ENCODE results near the gene UROS.

Gene UROS

DNA sequence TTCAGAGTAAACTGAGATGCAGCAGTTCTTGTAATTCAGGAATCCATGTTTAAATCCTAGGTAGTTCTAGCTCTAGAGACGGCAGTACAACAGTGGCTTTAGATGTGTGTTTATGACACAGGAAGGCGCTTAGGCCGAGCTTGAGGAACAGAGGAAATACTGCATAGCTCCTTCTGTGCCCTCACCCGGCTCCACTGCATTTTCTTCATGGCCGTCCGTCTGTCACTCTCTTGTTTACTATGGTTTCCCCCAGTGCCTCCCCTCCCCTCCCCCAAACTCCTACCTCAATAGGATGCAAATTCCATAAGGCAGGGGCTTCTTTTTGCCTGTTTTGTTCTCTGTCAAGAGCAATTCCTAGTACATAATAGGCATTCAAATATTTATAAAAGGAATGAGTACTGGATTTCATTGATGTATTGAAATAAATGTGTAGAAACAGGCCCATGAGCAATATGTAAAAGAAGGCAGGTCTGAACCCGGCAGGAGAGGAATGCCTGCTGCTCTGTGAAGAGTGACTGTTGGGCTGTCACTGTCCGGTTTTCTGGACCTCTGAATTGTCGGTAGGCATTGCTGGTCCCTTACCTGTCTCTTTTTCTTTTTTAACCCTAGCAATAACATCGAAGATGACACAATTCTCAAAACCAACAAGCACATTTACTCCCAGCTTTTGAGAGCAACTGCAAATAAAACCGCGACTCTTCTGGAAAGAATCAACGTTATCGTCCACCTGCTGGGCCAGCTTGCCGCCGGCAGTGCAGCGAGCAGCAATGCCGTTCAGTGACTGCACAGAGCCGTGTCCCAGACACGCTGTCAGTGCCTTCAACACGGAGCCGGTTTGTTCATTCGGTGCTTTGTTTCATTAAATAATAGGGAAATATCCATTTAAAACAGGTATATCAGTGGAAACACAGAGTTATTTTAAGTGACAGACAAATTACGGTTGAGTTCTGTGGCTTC, 60.1 kb downstream of the UROS start:
- DNase-seq (ENCODE audit: low spot score) = no peak

DNA sequence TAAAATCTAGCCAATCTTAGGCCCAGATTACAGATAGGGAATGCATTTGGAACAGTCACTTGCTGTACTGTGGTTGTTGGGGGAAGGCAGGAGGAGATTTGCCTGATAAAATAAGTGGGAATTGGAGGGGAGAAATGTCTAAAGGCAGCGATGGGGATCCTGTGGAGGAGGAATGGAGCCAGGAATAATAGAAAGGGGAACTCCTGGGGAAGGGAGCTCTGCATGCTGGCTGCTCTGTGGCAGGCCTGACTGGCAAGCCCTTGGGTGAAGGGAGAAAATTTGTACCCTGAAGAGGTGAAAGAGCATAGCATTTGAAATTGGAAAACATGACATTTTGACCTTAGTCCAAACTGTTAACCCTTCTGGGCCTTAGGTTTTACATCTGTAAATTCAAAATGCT, 61.1 kb downstream of the UROS start:
- DNase-seq (ENCODE audit: low spot score) = no peak

- DNase-seq (ENCODE audit: low spot score) = no peak
Measured at GRCh38 chr10:125757742-125758141, 65.3 kb downstream of the UROS start.

- DNase-seq (ENCODE audit: low spot score) = no peak
Measured at GRCh38 chr10:125756853-125757487, 66.1 kb downstream of the UROS start.

- DNase-seq (ENCODE audit: low spot score) = no peak
Measured at GRCh38 chr10:125756196-125756595, 66.9 kb downstream of the UROS start.

DNA sequence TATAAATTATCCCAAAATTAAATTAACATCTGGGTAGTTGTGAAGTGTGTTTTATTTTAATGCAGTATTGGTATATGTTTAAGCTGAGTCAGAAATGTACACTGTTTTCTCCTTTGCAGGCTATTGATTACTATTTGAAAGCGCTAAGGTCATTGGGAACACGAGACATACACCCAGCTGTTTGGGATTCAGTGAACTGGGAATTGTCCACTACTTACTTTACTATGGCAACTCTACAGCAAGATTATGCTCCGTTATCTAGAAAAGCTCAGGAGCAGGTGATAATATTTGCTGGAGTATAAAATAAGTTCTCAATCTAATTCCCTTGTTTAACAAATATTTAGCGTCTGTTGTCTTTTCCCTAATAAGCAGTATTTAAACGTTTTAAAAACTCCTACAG, 75.6 kb downstream of the UROS start:
- DNase-seq (ENCODE audit: low spot score) = no peak

- no peak for DNase-seq (ENCODE audit: low spot score)
Measured at GRCh38 chr10:125744909-125745308, 78.1 kb downstream of the UROS start.

- DNase-seq (ENCODE audit: low spot score) = no peak
Measured at GRCh38 chr10:125742465-125742864, 80.6 kb downstream of the UROS start.

DNA sequence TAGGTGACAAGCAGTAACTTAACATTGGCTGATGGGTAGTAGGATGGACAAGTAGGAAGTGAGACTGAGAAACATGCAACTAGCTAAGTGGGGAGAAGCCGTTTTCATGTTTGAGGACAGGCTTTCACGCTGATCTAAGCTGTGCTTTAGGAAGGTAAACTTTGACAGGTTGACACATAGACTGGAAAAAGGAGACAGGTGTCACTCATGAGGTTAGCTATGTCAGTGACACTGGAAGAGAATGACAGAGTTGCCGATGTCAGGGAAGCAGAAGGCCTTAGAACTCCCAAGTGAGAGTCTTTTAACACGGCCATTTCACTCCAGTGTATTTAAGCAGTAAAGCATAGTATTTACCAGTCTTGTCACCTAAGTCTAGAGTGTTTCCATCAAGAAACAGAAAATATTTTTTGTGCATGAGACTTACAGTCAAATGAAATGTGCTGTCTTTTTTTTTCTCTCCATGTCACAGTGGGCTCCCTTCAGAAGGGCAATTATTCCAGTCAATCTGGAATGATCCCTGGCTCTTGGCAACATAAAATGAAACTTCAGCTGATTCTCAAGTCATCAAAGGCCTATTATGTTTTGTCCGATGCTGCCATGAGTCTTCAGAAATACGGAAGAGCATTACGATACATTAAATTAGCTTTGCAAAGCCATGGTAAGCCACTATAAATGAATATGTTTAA, 82.9 kb downstream of the UROS start:
- no peak for DNase-seq (ENCODE audit: low spot score)
